GM10266 (cell line): Measurements from ENCODE around the gene APOF.

Source experiments
- DNase-seq: peaks from one replicate; pipeline ENCODE4 v3.0.0; 2012; ENCODE audit errors: extremely low spot score
- TF ChIP-seq, protein P1 (sequence below): IDR thresholded peaks from 2 replicates; pipeline ENCODE4 v1.5.1; 2012; ENCODE audit warnings: mild to moderate bottlenecking, low read depth; ENCODE audit not compliant: control insufficient read depth, insufficient read depth; ENCODE audit errors: missing control alignments

The APOF gene

GRCh38 chr12:56377989-56378316 is 15.3 kb upstream of the APOF start:
- TF ChIP-seq, protein P1, sequence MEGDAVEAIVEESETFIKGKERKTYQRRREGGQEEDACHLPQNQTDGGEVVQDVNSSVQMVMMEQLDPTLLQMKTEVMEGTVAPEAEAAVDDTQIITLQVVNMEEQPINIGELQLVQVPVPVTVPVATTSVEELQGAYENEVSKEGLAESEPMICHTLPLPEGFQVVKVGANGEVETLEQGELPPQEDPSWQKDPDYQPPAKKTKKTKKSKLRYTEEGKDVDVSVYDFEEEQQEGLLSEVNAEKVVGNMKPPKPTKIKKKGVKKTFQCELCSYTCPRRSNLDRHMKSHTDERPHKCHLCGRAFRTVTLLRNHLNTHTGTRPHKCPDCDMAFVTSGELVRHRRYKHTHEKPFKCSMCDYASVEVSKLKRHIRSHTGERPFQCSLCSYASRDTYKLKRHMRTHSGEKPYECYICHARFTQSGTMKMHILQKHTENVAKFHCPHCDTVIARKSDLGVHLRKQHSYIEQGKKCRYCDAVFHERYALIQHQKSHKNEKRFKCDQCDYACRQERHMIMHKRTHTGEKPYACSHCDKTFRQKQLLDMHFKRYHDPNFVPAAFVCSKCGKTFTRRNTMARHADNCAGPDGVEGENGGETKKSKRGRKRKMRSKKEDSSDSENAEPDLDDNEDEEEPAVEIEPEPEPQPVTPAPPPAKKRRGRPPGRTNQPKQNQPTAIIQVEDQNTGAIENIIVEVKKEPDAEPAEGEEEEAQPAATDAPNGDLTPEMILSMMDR: no peak
- DNase-seq: no peak

- TF ChIP-seq, protein P1: peak; percentile 9
- no peak for DNase-seq
These were observed 14.8 kb upstream of the APOF start for GRCh38 chr12:56377310-56377988.

DNA sequence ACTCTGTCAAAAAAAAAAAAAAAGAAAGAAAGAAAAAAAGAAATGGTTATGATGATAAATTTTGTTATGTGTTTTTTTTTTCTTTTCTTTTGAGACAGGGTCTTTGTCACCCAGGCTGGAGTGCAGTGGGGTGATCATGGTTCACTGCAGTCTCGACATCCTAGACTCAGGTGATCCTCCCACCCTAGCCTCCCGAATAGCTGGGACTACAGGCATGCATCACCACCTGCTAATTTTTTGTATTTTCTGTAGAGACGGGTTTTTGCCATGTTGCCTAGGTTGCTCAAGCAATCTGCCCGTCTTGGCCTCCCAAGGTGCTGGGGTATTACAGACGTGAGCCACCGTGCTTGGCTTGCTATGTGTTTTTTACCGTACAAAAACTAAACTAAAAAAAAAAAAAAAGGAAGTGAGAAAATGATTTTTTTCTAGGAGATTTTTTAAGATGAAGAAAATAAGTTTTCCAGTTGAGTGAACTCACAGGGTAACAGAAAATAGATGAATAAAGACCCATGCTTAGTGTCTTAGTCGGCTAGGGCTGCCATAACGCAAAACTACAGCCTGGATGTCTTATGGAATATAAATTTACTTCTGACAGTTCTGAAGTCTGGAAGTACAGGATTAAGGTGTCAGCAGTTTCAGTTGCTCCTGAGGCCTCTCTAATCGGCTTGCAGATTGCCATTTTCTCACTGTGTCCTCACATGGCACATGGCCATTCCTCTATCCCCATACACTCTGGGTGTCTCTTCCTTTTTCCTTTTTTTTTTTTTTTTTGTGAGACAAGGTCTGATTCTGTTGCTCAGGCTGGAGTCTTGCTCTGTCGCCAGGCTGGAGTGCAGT is 13.2 kb upstream of the APOF start:
- TF ChIP-seq, protein P1: no peak
- DNase-seq: no peak

GRCh38 chr12:56374726-56375597 is 12.3 kb upstream of the APOF start:
- TF ChIP-seq, protein P1: no peak
- DNase-seq: no peak

GRCh38 chr12:56373515-56373914 is 10.9 kb upstream of the APOF start:
- TF ChIP-seq, protein P1: no peak
- DNase-seq: no peak

GRCh38 chr12:56366948-56367347 is 4.3 kb upstream of the APOF start:
- no peak for DNase-seq
- TF ChIP-seq, protein P1: no peak
